Heart right ventricle (tissue), 16 donors: ENCODE data around the gene UBE2E1. TPM values are rescaled to one million over a fixed set of nuclear protein-coding genes. Genes with fewer than 3 reads are reported as not detected.

Source experiments
- ATAC-seq, 8 donors: fragments of 200-7000 bp; cut with Tn5 transposase; one replicate each; pipeline ENCODE4 v1.9.1; 2020; ENCODE audit warnings: mild to moderate bottlenecking in 8 of 8, moderate library complexity in 8 of 8, moderate number of reproducible peaks in 1 of 8
- DNase-seq, 2 donors: peaks; one replicate each; pipeline ENCODE4 v3.0.0-alpha.2; 2020
- H3K27ac ChIP-seq, 10 donors: fragments of 200-600 bp; sonication (generic) in 2 of 10; one replicate each; pipeline versions ENCODE4 v1.5.0 to v1.8.0; 2020 to 2022; ENCODE audit warnings: mild to moderate bottlenecking in 3 of 10
- H3K27me3 ChIP-seq, 7 donors: fragments of 200-600 bp; one replicate each; pipeline ENCODE4 v1.8.0; 2021 to 2022; ENCODE audit warnings: mild to moderate bottlenecking in 2 of 7
- H3K36me3 ChIP-seq, 9 donors: fragments of 200-600 bp; sonication (generic) in 1 of 9; one replicate each; pipeline versions ENCODE4 v1.5.0 to v1.8.0; 2020 to 2022; ENCODE audit warnings: mild to moderate bottlenecking in 2 of 9
- H3K4me1 ChIP-seq, 9 donors: fragments of 200-600 bp; sonication (generic) in 1 of 9; one replicate each; pipeline versions ENCODE4 v1.5.0 to v1.8.0; 2020 to 2022; ENCODE audit warnings: mild to moderate bottlenecking in 4 of 9
- H3K4me3 ChIP-seq, 10 donors: fragments of 200-600 bp; sonication (generic) in 2 of 10; one replicate each; pipeline versions ENCODE4 v1.5.0 to v1.8.0; 2020 to 2022; ENCODE audit warnings: mild to moderate bottlenecking in 7 of 10, moderate library complexity in 2 of 10
- H3K9me3 ChIP-seq, 11 donors: fragments of 200-600 bp in 10 of 11; sonication (generic) in 2 of 11; one replicate each; pipeline versions ENCODE4 v1.5.0 to v1.8.0; 2013 to 2022; ENCODE audit warnings: mild to moderate bottlenecking in 2 of 11, control low read depth in 1 of 11, moderate library complexity in 1 of 11
- CTCF ChIP-seq, 9 donors: fragments of 200-600 bp; sonication (generic) in 2 of 9; IDR thresholded peaks; one replicate each; pipeline versions ENCODE4 v1.5.0 to v1.8.0; 2021 to 2022; ENCODE audit warnings: antibody characterized with exemption in 9 of 9, mild to moderate bottlenecking in 5 of 9, moderate library complexity in 1 of 9
- WGBS, 2 donors: extraction: QIAGEN DNeasy Blood & Tissue Kit; methylation state at CpG; one replicate each; pipeline ENCODE4 v1.1.7; 2013; ENCODE audit warnings: inconsistent platforms in 1 of 2; 5-methylcytosine and 5-hydroxymethylcytosine counted together
- intact Hi-C, 10 donors: fragments of 100-400 bp; cut with DNase I; formaldehyde crosslinking; loops; one replicate each; pipeline versions ENCODE4 v1.11.1 to v1.14.2; 2022
- polyA plus RNA-seq, 2 donors: library from polyadenylated mRNA; stranded (reverse); fragments of 200-250 nt; gene quantifications; one replicate each; pipeline ENCODE4 v1.2.3, GENCODE V29; 2013
- total RNA-seq, 10 donors: library from RNA; stranded (reverse); fragmentation: NEBNext Ultra II Directional in 3 of 10; extraction: Animal tissue kit (Norgen Biotek cat#: 25700) in 3 of 10; gene quantifications; one replicate each; pipeline versions ENCODE4 v1.2.1 to v1.2.4, GENCODE V29; 2021 to 2023
- donor health status: Arrhythmogenic right ventricular cardiomyopathy.
- donor health status: ischemic (EF 13 %, LVEDD 7.1; RV severe dilation, severe dysfunction).
- donor health status: healthy with polysubstance abuse.
- donor health status: DM: no; HTN: yes; CAD: no.
- donor health status: DM: no; HTN: no; CAD: no.
- donor health status: ischemic (EF 25% LVEDD 6.9; RV normal size, moderate dysfunction).
- donor health status: ischemic (EF 25% LVEDD 5.7; RV mildly dilated, moderate dysfunction).
- donor health status: healthy.
- donor health status: DM: yes; HTN: yes; CAD: no.
- donor health status: Ischemic cardiomyopathy.
- donor health status: ischemic (EF 35%, LVEDD 5.7; RV mildly dilated, moderate dysfunction).
- donor health status: nonischemic (EF 11% LVEDD 7.7; RV severe dilation, severe dysfunction).
- donor health status: DM: yes; HTN: yes; CAD: no.
- donor health status: PGD.
- donor health status: ischemic (EF 29% LVEDD 5.4; RV normal size, mild dysfunction).
- donor health status: nonischemic (EF 23%, LVEDD 6.1; RV moderate dilation, normal function).

Gene UBE2E1
- total and polyA plus RNA-seq, 12 donors: 45.2 to 88.8 (median 64.5) TPM

- H3K36me3 ChIP-seq: no peaks in the 10 kb centered on the region
- H3K27ac ChIP-seq: no peak overlapping the region
- DNase-seq (no peak), ATAC-seq (no peak)
- TF ChIP-seq CTCF (IDR thresholded peaks at IDR 0.05): no peak
- H3K4me3 ChIP-seq: no peak overlapping the region
- intact Hi-C loops: no loop called here
- H3K4me1 ChIP-seq: peaks cover 8 to 71% (median 51%) of the 10 kb centered on the region in 9 donors
- H3K27me3 ChIP-seq: no peaks in the 10 kb centered on the region
- H3K9me3 ChIP-seq: no peaks in the 10 kb centered on the region
- WGBS, 2 donors: 100% methylated on average over 1 to 2 of the region's 3 CpGs
Observed at GRCh38 chr3:23872330-23872729, 66.6 kb downstream of the UBE2E1 start.

GRCh38 chr3:23873941-23874340 is 68.2 kb downstream of the UBE2E1 start:
- DNase-seq (no peak), ATAC-seq (peak in 2 of 8 donors; percentile 34 to 43)
- H3K9me3 ChIP-seq: no peaks in the 10 kb centered on the region
- H3K27ac ChIP-seq: no peak overlapping the region
- H3K4me1 ChIP-seq: peaks cover 8 to 68% (median 45%) of the 10 kb centered on the region in 9 donors
- H3K27me3 ChIP-seq: no peaks in the 10 kb centered on the region
- TF ChIP-seq CTCF (IDR thresholded peaks at IDR 0.05): no peak
- no peak overlapping the region for H3K4me3 ChIP-seq
- 47 to 51% methylated on average over 2 of the region's 2 CpGs for WGBS, 2 donors
- H3K36me3 ChIP-seq: no peaks in the 10 kb centered on the region
- intact Hi-C loops: no loop called here

- intact Hi-C loops: no loop called here
- Histone ChIP-seq H3K27ac (no peak overlapping the region), H3K36me3 (no peaks in the 10 kb centered on the region), H3K27me3 (no peaks in the 10 kb centered on the region), H3K4me3 (no peak overlapping the region), H3K9me3 (no peaks in the 10 kb centered on the region), H3K4me1 (peaks cover 8 to 66% (median 44%) of the 10 kb centered on the region in 9 donors)
- DNase-seq (no peak), ATAC-seq (peak in 1 of 8 donors; percentile 16)
- 59 to 64% methylated on average over 6 of the region's 6 CpGs for WGBS, 2 donors
- TF ChIP-seq CTCF (IDR thresholded peaks at IDR 0.05): no peak
Observed at GRCh38 chr3:23874359-23875112, 68.8 kb downstream of the UBE2E1 start.

GRCh38 chr3:23875113-23875725 is 69.5 kb downstream of the UBE2E1 start:
- peaks cover 8 to 60% (median 38%) of the 10 kb centered on the region in 9 donors for H3K4me1 ChIP-seq

More at GRCh38 chr3:23875113-23875725, 69.5 kb downstream of the UBE2E1 start:
- no peaks in the 10 kb centered on the region for H3K36me3 ChIP-seq
- H3K27ac ChIP-seq: no peak overlapping the region
- intact Hi-C loops: no loop called here
- 57 to 60% methylated on average over 4 of the region's 4 CpGs for WGBS, 2 donors
- no peaks in the 10 kb centered on the region for H3K27me3 ChIP-seq
- no peak for TF ChIP-seq CTCF (IDR thresholded peaks at IDR 0.05)
- no peak overlapping the region for H3K4me3 ChIP-seq
- no peak for DNase-seq
- no peaks in the 10 kb centered on the region for H3K9me3 ChIP-seq
- ATAC-seq: no peak
